Fibroblast of lung (primary cell): ENCODE measurements around the gene OR1L6.

ENCODE experiments used
- CTCF ChIP-seq, 2 donors: IDR thresholded peaks in 1 of 2; conservative IDR thresholded peaks in 1 of 2; 1 replicate in 1 of 2; 2 replicates in 1 of 2; pipeline ENCODE4 v1.5.1; 2011 to 2012; ENCODE audit warnings: low read length in 2 of 2, control low read depth in 1 of 2, inconsistent platforms in 1 of 2, low read depth in 1 of 2, mild to moderate bottlenecking in 1 of 2
- EZH2 ChIP-seq: IDR thresholded peaks from 2 replicates; pipeline ENCODE4 v1.5.1; 2012; ENCODE audit warnings: low read length, control low read depth, mild to moderate bottlenecking; ENCODE audit errors: missing control alignments

DNA sequence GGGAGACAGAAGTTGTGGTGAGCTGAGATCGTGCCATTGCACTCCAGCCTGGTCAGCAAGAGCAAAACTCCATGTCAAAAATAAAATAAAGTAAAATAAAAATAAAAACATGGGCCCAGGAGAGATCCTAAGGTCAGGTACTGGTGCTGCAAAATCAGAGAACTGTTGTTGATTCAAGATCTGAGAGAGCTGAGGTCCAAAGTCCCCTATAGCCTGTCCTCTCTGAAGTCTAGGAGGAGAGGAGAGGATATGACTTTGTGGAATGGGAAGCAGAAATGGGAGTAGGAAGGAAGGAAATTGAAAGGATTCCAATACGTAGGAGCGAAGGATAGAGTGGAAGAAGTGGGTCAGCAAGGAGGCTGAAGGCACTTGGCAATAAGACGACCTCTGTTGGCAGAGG, 22.9 kb upstream of the OR1L6 start:
- TF ChIP-seq CTCF (conservative IDR thresholded peaks at IDR 0.05 in 1 of 2, IDR thresholded peaks at IDR 0.05 in 1 of 2; ENCODE audit: low read depth in 1 of 2, low read length in 2 of 2) (no peak), EZH2 (no peak)
